SJCRH30 (cell line): ENCODE data around the gene DMD. TPM values are rescaled to one million over a fixed set of nuclear protein-coding genes. Genes with fewer than 3 reads are reported as not detected.
A peak's percentile ranks its signal among the peaks of the same experiment; 100 is the strongest.

ENCODE experiments used
- DNase-seq, 2 experiments: peaks; one replicate each; pipeline ENCODE4 v3.0.0-alpha.2; 2015 to 2020
- H3K27ac ChIP-seq: fragments of 250-450 bp; sonication (Bioruptor Pico); 2 replicates; pipeline ENCODE4 v1.5.1; 2020; ENCODE audit warnings: mild to moderate bottlenecking, moderate library complexity
- H3K27me3 ChIP-seq: fragments of 250-450 bp; sonication (Bioruptor Pico); 2 replicates; pipeline ENCODE4 v1.5.1; 2020; ENCODE audit warnings: mild to moderate bottlenecking, moderate library complexity
- H3K36me3 ChIP-seq: fragments of 250-450 bp; sonication (Bioruptor Pico); 2 replicates; pipeline ENCODE4 v1.5.1; 2020; ENCODE audit warnings: mild to moderate bottlenecking, moderate library complexity
- H3K4me1 ChIP-seq: fragments of 250-450 bp; sonication (Bioruptor Pico); 2 replicates; pipeline ENCODE4 v1.5.1; 2020; ENCODE audit warnings: mild to moderate bottlenecking, moderate library complexity
- H3K4me3 ChIP-seq: fragments of 250-450 bp; sonication (Bioruptor Pico); 2 replicates; pipeline ENCODE4 v1.5.1; 2020; ENCODE audit warnings: mild to moderate bottlenecking, moderate library complexity
- H3K9me3 ChIP-seq: fragments of 250-450 bp; sonication (Bioruptor Pico); replicated peaks from 2 replicates; pipeline ENCODE4 v1.5.1; 2020; ENCODE audit warnings: mild to moderate bottlenecking, moderate library complexity
- total RNA-seq: library from RNA; depleted of rRNA; stranded (reverse); fragments of >200 nt; shearing (Covaris generic); gene quantifications from 2 replicates; pipeline ENCODE4 v1.2.3, GENCODE V29; 2014

Gene DMD
- total RNA-seq, 1 experiment from 2014 or later: 94.8 TPM

GRCh38 chrX:32893751-32894150 lies 317.6 kb downstream of the DMD start:
- Histone ChIP-seq H3K27me3 (no peaks in the 10 kb centered on the region), H3K4me1 (no peaks in the 10 kb centered on the region), H3K9me3 (no peaks in the 10 kb centered on the region), H3K36me3 (no peaks in the 10 kb centered on the region), H3K4me3 (no peak overlapping the region), H3K27ac (no peak overlapping the region)
- DNase-seq: peak; percentile 2

- Histone ChIP-seq H3K4me1 (no peaks in the 10 kb centered on the region), H3K27me3 (no peaks in the 10 kb centered on the region), H3K4me3 (no peak overlapping the region), H3K9me3 (no peaks in the 10 kb centered on the region), H3K36me3 (no peaks in the 10 kb centered on the region), H3K27ac (no peak overlapping the region)
- no peak for DNase-seq
Measured at GRCh38 chrX:32877592-32877991, 333.8 kb downstream of the DMD start.

DNA sequence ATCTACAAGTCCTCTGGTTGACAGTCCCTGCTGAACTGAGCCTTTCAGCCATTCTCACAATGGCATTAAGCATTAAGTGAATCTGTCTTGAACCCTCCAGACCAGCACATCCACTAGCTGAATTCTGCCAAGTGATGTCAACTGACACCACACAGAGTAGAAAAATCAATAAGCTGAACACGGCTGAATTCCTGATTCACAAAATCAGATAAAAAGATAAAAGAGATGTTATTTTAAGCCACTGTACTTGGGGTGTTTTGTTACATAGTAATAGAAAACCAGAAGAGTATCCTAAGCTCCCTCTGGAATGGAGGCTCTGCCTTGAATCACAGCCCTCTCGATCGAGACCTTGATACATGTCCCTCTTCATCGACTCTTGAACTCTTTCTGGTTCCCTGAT lies 336.5 kb downstream of the DMD start:
- Histone ChIP-seq H3K27me3 (no peaks in the 10 kb centered on the region), H3K4me3 (no peak overlapping the region), H3K4me1 (peaks cover 9% of the 10 kb centered on the region), H3K9me3 (no peaks in the 10 kb centered on the region), H3K36me3 (no peaks in the 10 kb centered on the region), H3K27ac (no peak overlapping the region)
- DNase-seq: no peak

GRCh38 chrX:32873786-32874185 lies 337.6 kb downstream of the DMD start:
- Histone ChIP-seq H3K4me3 (no peak overlapping the region), H3K9me3 (no peaks in the 10 kb centered on the region), H3K4me1 (peaks cover 9% of the 10 kb centered on the region), H3K27me3 (no peaks in the 10 kb centered on the region), H3K36me3 (no peaks in the 10 kb centered on the region), H3K27ac (no peak overlapping the region)
- DNase-seq: no peak

- no peaks in the 10 kb centered on the region for H3K36me3 ChIP-seq
- no peaks in the 10 kb centered on the region for H3K27me3 ChIP-seq
- H3K9me3 ChIP-seq: no peaks in the 10 kb centered on the region
- peak overlapping the region; percentile 68 for H3K27ac ChIP-seq
- no peak overlapping the region for H3K4me3 ChIP-seq
- peaks cover 9% of the 10 kb centered on the region for H3K4me1 ChIP-seq
- peak in 1 of 2 experiments; percentile 42 for DNase-seq
Measured at GRCh38 chrX:32871636-32872035, 339.7 kb downstream of the DMD start.

GRCh38 chrX:32868524-32868895 lies 342.8 kb downstream of the DMD start:
- Histone ChIP-seq H3K9me3 (no peaks in the 10 kb centered on the region), H3K4me1 (peaks cover 9% of the 10 kb centered on the region)
- DNase-seq: no peak

GRCh38 chrX:32867781-32868523 lies 343.4 kb downstream of the DMD start:
- H3K36me3 ChIP-seq: no peaks in the 10 kb centered on the region
- no peak for DNase-seq
- no peaks in the 10 kb centered on the region for H3K9me3 ChIP-seq
- H3K27ac ChIP-seq: no peak overlapping the region
- H3K4me1 ChIP-seq: peaks cover 9% of the 10 kb centered on the region
- H3K27me3 ChIP-seq: no peaks in the 10 kb centered on the region
- H3K4me3 ChIP-seq: no peak overlapping the region

More at GRCh38 chrX:32868524-32868895, 342.8 kb downstream of the DMD start:
- H3K27me3 ChIP-seq: no peaks in the 10 kb centered on the region
- H3K27ac ChIP-seq: no peak overlapping the region
- no peaks in the 10 kb centered on the region for H3K36me3 ChIP-seq
- H3K4me3 ChIP-seq: no peak overlapping the region

GRCh38 chrX:32852203-32852602 lies 359.1 kb downstream of the DMD start:
- Histone ChIP-seq H3K27ac (no peak overlapping the region), H3K9me3 (no peaks in the 10 kb centered on the region), H3K4me3 (no peak overlapping the region), H3K36me3 (no peaks in the 10 kb centered on the region), H3K27me3 (no peaks in the 10 kb centered on the region), H3K4me1 (no peaks in the 10 kb centered on the region)
- no peak for DNase-seq

GRCh38 chrX:32851556-32851955 lies 359.8 kb downstream of the DMD start:
- no peak for DNase-seq
- H3K9me3 ChIP-seq: no peaks in the 10 kb centered on the region
- H3K4me1 ChIP-seq: no peaks in the 10 kb centered on the region
- H3K4me3 ChIP-seq: no peak overlapping the region
- H3K27ac ChIP-seq: no peak overlapping the region
- no peaks in the 10 kb centered on the region for H3K27me3 ChIP-seq
- no peaks in the 10 kb centered on the region for H3K36me3 ChIP-seq

- DNase-seq: no peak
- H3K4me3 ChIP-seq: no peak overlapping the region
- no peaks in the 10 kb centered on the region for H3K36me3 ChIP-seq
- no peak overlapping the region for H3K27ac ChIP-seq
- no peaks in the 10 kb centered on the region for H3K27me3 ChIP-seq
- no peaks in the 10 kb centered on the region for H3K4me1 ChIP-seq
- H3K9me3 ChIP-seq: no peaks in the 10 kb centered on the region
Measured at GRCh38 chrX:32847921-32848320, 363.4 kb downstream of the DMD start.

- H3K27me3 ChIP-seq: no peaks in the 10 kb centered on the region
- no peaks in the 10 kb centered on the region for H3K36me3 ChIP-seq
- H3K27ac ChIP-seq: no peak overlapping the region
- peak in 1 of 2 experiments; percentile 1 for DNase-seq
- H3K9me3 ChIP-seq: no peaks in the 10 kb centered on the region
- H3K4me3 ChIP-seq: no peak overlapping the region
- no peaks in the 10 kb centered on the region for H3K4me1 ChIP-seq
Measured at GRCh38 chrX:32842053-32842452, 369.3 kb downstream of the DMD start.

DNA sequence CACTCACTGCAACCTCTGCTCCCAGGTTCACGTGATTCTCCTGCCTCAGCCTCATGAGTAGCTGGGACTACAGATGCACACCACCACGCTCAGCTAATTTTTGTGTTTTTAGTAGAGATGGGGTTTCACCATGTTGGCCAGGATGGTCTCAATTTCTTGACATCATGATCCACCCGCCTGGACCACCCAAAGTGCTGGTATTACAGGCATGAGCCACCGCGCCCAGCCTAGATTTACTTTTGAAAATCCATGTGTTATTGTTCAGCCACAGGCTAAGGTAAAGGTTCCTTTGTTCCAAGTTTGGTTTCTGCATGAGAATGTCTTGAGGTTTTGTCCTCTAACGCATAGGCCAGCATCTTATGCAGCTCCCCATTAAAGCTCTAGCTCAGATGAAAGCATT lies 371.6 kb downstream of the DMD start:
- H3K27me3 ChIP-seq: no peaks in the 10 kb centered on the region
- H3K27ac ChIP-seq: peak overlapping the region; percentile 40
- H3K9me3 ChIP-seq: no peaks in the 10 kb centered on the region
- H3K4me1 ChIP-seq: no peaks in the 10 kb centered on the region
- DNase-seq: peak; percentile 56 to 65
- H3K36me3 ChIP-seq: no peaks in the 10 kb centered on the region
- no peak overlapping the region for H3K4me3 ChIP-seq

DNA sequence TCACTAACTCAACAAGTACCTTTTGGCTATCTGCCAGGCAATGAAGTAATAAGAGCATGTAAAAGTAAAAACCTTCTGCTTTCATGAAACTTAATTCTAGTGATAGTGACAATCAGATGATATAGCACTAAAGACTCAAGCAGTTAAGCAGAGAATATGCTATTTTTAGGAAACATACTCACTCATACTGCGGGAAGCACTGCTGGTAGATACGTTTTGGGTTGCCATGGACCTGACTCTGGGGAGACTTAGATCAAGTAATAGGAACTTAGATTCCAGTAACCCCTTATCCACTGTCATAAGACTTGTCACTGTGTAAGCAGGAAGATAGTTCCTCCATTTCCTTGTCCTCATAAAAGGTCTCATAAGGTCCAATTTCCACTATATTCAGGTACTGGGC lies 386.3 kb downstream of the DMD start:
- Histone ChIP-seq H3K9me3 (no peaks in the 10 kb centered on the region), H3K4me1 (no peaks in the 10 kb centered on the region), H3K36me3 (no peaks in the 10 kb centered on the region), H3K4me3 (no peak overlapping the region), H3K27me3 (no peaks in the 10 kb centered on the region), H3K27ac (no peak overlapping the region)
- no peak for DNase-seq

DNA sequence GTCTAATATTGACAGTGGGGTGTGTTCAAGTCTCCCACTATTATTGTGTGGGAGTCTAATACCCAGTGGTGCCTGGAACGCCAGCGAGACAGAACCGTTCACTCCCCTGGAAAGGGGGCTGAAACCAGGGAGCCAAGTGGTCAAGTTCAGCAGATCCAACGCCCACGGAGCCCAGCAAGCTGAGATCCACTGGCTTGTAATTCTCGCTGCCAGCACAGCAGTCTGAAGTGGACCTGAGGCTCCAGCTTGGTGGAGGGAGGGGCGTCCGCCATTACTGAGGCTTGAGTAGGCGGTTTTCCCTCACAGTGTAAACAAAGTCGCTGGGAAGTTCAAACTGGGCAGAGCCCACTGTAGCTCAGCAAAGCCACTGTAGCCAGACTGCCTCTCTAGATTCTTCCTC lies 407.3 kb downstream of the DMD start:
- H3K4me1 ChIP-seq: no peaks in the 10 kb centered on the region
- H3K36me3 ChIP-seq: no peaks in the 10 kb centered on the region
- no peaks in the 10 kb centered on the region for H3K27me3 ChIP-seq
- no peak overlapping the region for H3K27ac ChIP-seq
- no peak overlapping the region for H3K4me3 ChIP-seq
- DNase-seq: no peak
- no peaks in the 10 kb centered on the region for H3K9me3 ChIP-seq

DNA sequence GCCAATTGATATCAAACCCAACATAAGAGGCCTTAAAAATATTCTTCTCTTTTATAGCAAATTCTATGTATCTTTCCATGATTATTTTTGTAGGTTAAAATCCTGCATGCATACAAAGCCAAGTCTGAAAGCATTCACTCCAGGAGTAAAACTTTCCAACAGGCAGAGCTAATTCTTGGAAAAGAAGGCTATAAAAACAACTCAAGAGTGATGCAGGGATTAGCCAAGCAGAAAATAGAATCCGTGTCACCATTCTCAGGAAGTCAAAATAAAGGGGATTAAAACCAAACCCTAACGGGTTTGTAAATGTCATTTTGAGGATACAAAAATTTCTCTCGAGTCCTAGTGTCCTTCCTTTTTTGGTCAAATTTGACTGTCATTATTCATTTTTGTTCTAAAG lies 412.4 kb downstream of the DMD start:
- Histone ChIP-seq H3K27ac (no peak overlapping the region), H3K27me3 (no peaks in the 10 kb centered on the region), H3K4me3 (no peak overlapping the region), H3K9me3 (no peaks in the 10 kb centered on the region), H3K4me1 (no peaks in the 10 kb centered on the region), H3K36me3 (no peaks in the 10 kb centered on the region)
- DNase-seq: no peak

DNA sequence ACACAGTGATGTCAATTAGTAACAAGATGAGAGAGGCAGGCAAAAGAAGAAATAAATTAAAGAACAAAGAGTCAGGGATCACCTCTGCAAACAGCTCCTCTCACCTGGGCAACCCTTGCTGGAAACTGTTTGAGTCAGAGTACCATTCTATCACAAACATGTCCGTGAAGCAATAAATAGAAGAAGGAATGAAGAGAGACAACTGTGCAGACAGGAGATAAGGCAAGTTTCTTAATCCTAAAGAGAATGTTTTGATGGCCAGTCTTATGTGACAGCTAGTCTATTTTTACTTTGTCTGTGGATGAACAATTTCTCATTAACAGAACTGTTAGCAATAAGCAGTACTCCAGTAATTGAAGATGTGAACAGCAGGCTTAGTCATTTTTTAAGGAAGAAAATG lies 422.4 kb downstream of the DMD start:
- Histone ChIP-seq H3K4me1 (no peaks in the 10 kb centered on the region), H3K27ac (no peak overlapping the region), H3K27me3 (no peaks in the 10 kb centered on the region), H3K9me3 (no peaks in the 10 kb centered on the region), H3K36me3 (no peaks in the 10 kb centered on the region), H3K4me3 (no peak overlapping the region)
- DNase-seq: no peak
